NCI-H1436 (cell line): ENCODE results near the gene TOR4A.

Experiments used
- DNase-seq: peaks from one replicate; lab custom pipeline; 2025; lab: John Stamatoyannopoulos, UW

TOR4A gene

DNA sequence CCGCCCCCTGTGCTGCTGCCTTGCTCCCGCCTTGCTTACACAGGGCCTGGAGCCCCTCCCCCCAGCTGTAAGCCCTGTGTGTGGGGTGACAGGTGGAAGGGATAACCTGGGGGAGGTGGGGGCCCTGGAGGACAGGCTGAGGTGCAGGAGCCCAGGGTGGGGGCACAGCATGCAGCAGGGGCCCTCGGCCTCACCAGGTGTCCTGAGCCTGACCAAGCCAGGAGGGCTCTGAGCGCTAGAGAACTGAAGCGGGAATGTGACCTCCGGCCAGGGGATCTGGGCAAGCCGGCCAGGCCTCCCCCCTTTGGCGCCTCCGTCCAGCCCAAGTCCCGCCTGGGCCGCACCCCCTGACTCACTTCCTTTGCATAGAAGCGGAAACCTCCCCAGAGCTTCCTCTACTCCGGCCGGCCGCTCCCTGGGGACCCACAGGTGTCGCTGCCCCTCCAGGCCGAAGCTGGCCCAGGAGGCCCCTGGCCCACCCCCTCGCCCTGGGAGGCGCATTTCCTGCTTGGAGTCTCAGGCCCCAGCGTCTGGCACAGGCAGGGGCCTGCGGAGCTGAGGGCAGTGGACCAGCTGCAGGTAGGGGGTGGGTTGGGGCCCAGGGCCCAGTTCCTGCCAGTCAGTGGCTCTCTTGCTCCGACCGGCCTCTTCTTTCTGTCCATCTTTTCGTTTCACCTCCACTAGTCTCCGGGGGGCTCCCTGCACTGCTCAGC lies at the start of gene TOR4A:
TSS of gene TOR4A (plus strand) at position 398 of the 713 bp plus-strand sequence. CDS start 964 bp downstream, outside the sequence.
- DNase-seq, result no peak

DNA sequence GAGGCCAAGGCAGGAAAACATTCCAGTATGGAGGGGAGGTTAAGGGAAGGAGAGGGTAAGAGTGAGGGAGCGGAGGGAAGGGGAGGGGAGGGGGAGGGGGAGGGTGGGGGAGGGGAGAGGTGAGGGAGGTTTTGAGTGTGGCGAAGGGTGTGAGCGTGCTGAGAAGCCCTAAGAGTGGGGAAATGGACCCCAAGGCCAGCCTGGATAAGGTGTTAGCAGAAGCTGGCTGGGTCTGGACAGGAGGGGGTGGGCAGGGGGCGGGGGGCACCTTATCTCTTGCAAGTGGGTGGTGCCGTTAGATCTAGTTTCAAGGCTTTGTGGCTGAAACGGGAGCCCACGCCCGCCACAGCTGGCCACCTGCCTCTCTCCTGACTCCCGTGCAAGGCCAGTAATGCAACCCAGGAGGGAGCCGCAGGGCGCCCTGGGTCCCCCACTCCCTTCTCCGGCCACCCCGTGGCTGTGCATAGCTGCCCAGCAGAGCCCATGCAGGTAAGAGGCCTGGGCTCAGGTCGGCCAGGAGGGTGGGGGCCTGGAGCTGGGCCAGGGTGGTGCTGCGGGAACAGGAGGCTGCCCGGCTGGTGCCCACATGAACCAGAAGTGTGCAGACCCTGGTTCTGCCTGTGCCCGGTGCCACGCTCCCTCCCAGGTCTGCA lies 49.5 kb upstream of the TOR4A start:
- DNase-seq, result no peak

DNA sequence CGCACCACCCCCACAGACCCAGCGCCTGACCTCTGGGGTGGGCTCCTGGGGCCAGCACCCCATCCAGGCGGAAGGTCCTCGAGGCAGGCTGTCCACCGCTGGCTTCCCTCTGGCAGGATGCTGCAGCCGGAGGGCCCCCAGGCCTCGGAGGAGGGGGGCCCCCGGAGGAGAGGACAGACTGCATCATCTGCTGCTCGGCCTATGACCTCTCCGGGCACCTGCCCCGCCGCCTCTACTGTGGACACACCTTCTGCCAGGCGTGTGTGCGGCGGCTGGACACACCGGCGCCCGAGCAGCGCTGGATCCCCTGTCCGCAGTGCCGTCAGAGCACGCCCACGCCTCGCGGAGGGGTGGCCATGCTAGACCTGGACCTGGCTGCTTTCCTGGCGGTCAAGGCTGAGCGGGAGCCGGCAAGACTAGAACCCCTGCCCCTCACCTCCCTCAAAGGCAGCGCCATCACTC lies 49.0 kb upstream of the TOR4A start:
- DNase-seq, result no peak

DNA sequence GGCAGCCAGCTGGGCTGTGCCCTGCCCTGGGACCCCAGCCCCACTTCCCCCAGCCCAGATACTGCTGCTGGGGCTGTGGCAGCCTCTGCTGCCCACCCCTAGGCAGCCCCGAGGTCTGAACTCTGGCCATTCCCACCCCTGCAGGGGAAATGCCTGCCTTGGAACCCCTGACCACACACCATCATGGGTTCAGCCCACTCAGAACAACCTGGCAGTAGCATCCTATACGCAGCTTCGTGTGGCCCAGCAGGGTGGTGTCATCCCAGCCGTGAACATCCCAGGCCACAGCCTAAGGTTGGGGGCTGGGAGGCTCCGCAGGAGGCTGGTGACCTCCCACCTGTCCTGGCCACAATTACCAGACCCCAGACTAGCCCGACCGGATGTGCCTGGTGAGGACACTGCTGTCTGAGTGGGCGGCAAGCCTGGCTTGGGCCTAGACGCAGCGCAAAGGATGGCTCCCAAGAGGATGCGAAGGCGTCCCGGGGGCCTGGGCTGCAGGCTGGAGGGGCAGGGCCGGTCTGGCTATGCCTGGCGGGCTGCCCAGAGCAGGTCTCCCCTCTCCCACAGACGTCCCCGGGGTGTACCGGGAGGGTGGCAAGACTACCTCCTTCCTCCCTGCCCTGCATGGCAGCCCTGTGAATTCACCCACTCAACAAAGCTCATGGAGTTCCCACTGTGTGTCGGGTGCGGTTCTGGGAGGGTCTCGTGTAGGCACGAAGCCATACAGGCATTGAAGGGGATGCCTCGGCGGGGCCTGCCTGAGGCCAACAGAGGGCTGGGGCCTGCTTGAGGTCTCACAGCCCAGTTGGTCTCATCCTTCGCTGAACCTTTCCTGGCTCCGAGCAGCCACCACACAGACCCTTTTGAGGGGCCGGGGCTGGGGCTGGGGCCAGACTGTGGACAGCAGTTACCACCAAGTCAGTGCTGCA lies 48.3 kb upstream of the TOR4A start:
- no peak for DNase-seq

DNA sequence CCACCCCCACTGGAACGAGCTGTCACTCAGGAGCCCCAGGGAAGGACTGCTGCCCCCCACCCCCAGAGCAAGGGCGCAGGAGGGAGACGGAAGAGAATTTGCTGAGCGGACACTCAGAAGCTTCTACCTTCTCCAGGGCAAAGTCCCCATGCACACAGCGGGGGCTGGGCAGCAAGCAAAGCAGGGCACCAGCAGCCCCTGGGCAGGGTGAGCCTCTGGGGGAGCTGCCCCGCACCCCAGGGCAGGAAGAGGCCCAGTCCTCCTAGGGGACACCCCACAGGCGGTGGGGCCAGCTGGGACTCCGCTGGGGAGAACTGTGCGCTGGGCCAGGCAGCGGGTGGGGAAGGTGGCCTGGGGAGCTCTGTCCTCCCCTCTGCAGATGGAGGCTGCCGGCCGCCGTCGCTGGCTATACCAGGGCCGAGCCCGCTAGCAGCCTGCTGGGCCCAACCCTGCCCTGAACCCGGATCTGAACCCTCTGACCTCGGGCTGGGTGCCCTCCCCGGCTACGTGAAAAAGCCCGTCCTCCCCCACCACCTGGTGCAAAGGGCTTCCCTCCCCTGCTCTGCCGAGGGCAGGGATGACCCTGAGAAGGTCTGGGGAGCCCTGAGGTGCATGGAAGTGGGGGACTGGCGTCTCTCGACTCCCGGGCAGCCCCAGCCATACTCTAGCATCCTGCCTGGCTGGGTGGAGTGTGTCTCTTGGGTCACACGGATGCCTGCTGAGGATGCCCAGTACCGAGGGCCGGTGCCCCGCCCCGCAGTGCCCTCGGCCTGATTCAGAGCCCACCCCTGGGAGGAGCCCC lies 47.4 kb upstream of the TOR4A start:
- DNase-seq, result no peak

DNA sequence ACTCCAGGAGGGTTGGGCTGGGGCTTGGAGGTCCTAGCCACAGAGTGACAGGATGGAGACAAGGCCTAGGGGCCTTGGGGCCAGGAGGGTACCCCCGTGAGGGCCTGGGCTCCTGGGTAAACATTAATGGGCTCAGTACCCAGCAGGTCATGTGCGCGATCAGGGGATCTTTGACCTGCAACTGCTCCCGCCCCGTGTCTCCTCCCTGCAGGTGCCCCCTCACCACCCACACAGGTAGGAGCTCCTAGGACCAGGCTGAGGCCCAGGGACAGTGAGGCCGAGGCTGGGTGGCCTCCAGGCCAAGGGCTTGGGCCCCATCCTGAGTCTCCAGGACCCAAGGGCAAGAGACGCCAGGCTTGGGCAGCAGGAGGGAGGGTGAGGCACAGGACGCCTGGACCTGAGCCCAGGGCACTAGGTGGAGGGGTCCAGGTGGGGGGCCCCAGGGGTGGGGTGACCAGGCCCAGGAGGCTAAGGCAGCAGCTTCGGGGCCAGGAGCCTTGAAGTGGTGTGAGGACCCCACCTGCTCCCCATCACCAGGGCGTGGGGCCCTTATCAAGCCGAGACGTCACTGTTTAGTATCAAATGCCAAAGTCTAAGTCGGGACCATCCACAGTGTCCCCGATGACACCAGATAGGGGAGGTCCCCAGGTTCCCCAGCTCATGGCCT lies 46.7 kb upstream of the TOR4A start, which contains the start of gene SLC34A3:
TSS of gene SLC34A3 (plus strand) at position 197 of the 667 bp plus-strand sequence. CDS start 802 bp downstream, outside the sequence.
- no peak for DNase-seq

DNA sequence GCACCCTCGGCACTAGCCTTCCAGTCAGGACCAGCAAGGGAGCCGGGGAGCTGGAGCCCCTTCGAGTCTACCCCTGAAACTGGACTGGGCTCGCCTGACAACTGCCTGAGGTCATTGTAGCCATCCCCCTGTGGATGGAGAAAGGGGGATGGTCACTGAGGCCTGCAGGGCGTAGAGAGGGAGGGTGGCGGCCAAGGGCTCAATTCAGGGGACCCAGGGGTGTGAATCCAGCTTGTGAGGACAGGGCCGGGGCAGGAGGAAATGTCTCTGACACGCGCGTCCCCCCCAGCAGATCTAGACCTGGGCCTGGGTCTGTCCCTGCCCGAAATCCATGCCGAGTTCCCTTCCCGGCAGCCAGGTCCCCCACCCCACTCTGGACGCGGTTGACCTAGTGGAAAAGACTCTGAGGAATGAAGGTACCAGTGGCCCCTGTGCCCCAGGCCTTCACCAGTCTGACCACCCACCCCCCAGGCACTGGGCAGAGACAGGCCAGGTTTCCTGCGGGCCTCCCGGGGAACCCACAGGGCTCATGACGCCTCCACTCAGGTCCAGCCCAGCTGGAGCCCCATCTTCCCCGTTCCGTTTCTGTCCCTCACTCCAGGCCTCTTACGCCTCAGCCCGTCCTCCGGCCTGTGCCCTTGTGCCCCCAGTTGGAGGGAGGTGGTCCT lies 46.0 kb upstream of the TOR4A start:
- DNase-seq, result no peak

DNA sequence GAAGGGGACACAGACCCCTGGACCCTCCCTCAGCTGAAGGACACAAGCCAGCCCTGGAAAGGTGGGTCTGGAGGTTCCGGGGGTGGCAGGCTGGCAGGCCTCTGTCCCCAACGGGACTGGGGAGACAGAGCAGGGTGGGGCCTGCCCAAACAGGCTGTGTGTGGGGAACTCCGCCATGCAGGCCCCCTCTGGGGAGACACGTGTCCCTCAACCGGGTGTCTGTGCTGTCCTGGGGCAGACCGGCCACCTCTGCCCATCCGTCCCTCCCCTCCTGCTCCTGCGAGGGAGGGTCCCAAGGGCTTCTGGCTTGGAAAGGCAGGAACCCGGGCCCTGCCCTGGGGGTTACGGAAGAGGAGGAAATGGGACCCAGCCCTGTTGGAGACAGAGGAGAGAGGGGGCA lies 45.4 kb upstream of the TOR4A start:
- DNase-seq, result no peak

DNA sequence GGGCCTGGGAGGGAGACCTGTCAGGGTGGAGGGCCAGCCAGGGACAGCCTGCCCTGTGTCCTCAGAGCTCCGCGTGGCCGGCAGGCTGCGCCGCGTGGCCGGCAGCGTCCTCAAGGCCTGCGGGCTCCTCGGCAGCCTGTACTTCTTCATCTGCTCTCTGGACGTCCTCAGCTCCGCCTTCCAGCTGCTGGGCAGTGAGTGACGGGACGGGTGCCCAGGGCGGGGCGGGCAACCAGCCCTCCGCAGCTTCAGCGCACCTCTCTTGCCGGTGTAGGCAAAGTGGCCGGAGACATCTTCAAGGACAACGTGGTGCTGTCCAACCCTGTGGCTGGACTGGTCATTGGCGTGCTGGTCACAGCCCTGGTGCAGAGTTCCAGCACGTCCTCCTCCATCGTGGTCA lies 45.0 kb upstream of the TOR4A start:
- DNase-seq, result no peak

DNA sequence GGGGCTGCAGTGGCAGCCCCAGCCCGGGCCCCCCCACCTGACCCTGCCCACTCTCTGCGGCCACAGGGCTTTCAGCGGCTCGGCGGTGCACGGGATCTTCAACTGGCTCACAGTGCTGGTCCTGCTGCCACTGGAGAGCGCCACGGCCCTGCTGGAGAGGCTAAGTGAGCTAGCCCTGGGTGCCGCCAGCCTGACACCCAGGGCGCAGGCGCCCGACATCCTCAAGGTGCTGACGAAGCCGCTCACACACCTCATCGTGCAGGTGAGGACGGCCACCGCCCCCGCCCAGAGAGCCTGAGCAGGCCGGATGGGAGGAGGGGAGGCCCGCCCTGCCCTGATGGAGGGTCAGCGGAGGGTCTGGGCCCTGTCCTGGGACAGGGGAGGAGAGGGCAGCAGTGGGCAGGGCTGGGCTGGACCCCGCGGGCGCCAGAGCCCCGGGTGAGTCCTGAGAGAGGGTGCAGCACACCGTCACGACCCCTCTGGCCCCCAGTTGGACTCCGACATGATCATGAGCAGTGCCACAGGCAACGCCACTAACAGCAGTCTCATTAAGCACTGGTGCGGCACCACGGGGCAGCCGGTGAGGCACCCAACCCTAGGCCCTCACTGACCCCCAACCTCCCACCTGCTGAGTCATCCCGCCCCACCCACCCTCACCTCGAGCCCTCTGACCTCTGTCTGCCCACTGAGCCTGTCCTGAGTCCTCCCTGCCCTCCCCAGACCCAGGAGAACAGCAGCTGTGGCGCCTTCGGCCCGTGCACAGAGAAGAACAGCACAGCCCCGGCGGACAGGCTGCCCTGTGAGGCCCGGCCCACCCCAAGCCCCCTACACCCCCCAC lies 44.2 kb upstream of the TOR4A start:
- no peak for DNase-seq

DNA sequence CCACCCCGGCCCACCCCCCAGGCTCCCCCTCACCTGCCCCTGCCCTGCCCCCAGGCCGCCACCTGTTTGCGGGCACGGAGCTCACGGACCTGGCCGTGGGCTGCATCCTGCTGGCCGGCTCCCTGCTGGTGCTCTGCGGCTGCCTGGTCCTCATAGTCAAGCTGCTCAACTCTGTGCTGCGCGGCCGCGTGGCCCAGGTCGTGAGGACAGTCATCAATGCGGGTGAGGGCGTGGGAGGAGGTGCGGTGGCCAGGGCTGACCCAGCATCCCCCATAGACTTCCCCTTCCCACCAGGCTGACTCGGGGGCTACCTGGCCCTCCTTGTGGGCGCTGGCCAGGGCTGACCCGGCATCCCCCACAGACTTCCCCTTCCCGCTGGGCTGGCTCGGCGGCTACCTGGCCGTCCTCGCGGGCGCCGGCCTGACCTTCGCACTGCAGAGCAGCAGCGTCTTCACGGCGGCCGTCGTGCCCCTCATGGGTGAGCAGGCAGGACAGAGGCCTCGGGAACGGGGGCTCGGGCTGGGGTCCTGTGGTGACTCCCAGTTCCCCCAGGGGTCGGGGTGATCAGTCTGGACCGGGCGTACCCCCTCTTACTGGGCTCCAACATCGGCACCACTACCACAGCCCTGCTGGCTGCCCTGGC lies 43.4 kb upstream of the TOR4A start:
- DNase-seq, result no peak

DNA sequence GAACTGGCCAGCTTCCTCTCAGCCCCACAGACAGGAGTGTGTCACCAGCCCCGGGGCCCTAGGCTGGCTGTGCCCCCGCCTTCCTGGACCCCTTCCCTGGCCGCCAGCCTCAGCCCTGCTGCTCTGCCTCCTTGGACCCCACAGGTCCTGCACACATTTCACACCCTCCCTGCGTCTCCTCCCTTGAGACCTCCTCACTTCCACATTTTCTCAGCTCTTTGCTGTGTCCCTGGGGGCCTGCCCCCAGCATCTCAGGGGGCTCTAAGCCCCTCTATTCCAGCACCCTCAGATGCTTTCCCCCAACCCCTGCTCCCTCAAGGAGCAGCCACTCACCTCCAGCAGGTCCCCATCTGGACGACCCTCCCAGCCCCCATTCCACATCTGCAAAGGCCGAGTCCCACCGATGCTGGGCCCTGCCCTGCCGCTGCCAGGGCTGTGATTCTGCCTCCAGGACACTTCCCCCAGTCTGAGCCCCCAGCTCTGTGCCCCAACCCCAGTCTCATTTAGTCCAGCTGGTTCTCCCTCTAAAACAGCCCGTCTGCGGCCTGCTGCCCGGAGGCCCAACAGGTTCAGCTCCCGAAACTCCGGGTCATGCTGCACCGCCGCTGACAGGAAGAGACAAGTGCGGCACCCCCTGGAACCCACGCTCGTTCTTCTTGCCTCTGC lies 42.6 kb upstream of the TOR4A start:
- DNase-seq, result no peak

DNA sequence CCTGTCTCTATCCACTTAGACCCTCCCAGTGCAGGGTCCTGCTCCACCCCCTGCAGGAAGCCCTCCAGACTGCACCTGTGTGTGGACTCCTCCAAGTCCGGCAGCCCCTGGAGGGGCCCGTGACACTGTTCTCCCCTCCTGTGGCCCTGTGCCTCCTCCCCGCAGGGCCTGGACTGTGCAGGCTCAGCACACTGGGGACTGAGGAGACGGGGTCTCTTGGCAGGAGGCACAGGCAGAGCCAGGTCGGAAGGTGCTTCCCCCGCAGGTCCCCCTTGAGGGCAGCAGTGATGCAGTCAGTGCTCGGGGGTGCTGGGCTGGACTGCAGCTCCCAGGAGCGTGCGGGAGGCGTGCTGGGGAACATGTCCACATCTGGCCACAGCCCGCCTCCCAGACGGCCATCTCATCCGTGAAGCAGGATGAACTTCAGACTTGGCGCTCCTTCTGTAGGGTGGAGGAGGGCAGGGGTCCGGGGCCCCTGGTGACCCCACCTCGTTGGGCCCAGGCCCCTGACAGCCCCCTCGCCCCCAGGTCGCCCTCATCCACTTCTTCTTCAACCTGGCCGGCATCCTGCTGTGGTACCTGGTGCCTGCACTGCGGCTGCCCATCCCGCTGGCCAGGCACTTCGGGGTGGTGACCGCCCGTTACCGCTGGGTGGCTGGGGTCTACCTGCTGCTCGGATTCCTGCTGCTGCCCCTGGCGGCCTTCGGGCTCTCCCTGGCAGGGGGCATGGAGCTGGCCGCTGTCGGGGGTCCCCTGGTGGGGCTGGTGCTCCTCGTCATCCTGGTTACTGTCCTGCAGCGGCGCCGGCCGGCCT lies 41.9 kb upstream of the TOR4A start:
- DNase-seq, result no peak

DNA sequence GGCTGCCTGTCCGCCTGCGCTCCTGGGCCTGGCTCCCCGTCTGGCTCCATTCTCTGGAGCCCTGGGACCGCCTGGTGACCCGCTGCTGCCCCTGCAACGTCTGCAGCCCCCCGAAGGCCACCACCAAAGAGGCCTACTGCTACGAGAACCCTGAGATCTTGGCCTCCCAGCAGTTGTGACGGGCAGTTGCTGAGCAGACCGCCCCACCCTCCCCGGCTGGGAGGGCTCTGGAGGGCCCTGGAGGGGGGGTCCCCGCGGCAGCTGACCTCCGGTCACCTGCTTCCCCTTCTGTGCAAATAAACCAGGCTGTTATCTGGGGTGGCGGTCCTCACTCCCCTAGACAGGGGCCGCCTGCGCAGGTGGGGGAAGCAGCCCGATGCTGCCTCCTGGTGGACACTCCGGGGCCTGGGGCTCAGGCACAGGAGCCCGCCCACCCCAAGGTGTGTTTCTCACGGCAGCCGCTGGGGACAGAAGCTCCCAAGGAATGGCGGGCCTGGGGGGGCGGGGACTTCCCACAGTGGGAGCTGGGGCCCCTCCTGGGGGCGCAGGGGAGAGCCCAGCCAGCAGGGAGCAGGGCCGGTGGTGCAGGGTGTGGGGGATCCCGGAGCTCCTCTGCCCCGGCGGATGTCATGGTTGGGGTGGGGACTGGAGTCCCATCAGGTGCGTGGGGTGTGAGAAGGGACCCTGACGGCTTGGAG lies 41.1 kb upstream of the TOR4A start:
- DNase-seq, result peak; percentile 93

DNA sequence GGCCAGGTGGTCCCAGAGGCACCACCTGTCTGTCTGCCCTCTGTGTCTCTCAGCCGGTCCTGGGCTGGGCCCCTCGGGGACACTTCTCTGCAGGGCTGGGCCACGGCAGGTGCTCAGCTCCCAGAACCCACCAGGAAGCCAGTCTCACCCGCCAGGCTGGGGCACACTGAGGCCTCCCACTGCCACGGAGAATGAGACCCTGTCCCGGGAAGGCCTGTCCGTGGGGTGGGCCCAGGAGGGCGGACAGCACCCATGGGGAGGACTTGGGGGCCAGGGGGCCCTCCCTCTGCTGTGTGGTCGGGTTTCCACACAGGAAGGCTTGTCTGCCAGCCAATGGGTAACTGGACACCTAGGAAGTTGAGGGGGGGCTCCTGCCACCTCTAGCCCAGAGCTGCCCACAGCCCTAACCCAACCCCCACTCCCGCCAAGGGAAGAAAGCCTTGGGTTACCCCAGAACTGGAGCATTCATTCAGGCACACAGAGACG lies 40.5 kb upstream of the TOR4A start:
- no peak for DNase-seq

DNA sequence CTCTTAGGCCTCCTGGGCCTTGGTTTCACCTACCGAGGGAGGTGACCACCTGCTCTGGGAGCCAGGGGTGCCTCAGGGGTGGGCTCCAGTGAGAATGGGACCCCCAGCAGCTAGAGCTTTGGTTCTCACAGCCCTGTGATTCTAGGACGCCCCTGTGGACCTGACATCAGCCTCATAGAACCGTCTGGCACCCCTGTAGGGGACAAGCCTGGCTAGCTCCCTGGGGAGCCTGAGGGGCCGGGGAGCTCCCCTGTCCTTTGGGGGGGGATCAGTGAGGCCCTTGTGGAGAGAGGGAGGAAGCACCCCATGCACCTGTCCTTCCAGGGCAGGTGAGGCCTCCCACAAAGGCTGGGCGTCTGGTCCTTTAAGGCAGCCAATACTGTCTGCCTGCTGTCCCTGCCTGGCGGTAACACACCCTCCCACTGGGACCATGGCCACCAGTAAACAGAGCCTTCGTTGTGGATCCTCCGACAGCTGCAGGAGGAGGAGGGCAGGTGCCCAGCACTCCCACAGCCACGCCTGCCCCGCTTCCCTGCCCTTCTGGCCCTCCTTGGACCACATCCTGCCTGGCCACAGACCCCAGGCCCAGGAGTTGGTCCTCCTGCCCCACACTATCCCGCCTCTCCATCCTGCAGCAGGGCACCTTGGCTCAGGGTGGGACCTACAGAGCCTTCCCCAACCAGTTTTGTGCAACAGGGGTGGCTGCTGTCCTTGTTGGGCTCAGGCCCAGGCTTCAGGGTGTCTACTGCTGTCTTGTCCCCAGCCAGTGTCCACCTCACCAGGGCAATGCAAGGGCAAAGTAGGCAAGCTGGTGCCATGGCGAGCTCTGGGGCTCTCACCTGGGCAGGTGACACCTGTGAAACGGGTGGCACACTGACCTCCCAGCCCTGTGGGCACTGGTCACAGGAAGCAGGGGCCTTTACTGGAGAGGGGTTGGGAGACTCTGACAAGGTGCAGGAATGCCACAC lies 39.5 kb upstream of the TOR4A start:
- DNase-seq, result peak; percentile 50
